H1 (cell line): Measurements from ENCODE around the gene AFAP1L1. TPM values are rescaled to one million over a fixed set of nuclear protein-coding genes. Genes with fewer than 3 reads are reported as not detected.

ENCODE experiments used
- BACH1 ChIP-seq: IDR thresholded peaks from 2 replicates; pipeline ENCODE4 v1.6.1; 2012; ENCODE audit warnings: low read length, improper control_type of control experiment
- GABPA ChIP-seq: IDR thresholded peaks from 2 replicates; pipeline ENCODE4 v1.6.1; 2011; ENCODE audit warnings: mild to moderate bottlenecking, low read length, moderate library complexity, borderline replicate concordance; ENCODE audit not compliant: insufficient read depth
- HDAC2 ChIP-seq, 2 experiments: fragments of 300-600 bp in 1 of 2; sonication (generic) in 1 of 2; IDR thresholded peaks; 2 replicates each; pipeline ENCODE4 v1.6.1; 2011 to 2012; ENCODE audit warnings: low read depth in 2 of 2, low read length in 2 of 2, mild to moderate bottlenecking in 2 of 2, moderate library complexity in 2 of 2, borderline replicate concordance in 1 of 2, inconsistent platforms in 1 of 2
- JUND ChIP-seq: IDR thresholded peaks from 2 replicates; pipeline ENCODE4 v1.6.1; 2011; ENCODE audit warnings: mild to moderate bottlenecking, improper control_type of control experiment, low read length
- SIN3A ChIP-seq, 2 experiments: IDR thresholded peaks in 1 of 2; conservative IDR thresholded peaks in 1 of 2; 2 replicates each; pipeline ENCODE4 v1.6.1; 2011 to 2012; ENCODE audit warnings: low read length in 2 of 2, improper control_type of control experiment in 1 of 2, low read depth in 1 of 2, mild to moderate bottlenecking in 1 of 2
- YY1 ChIP-seq: IDR thresholded peaks from 2 replicates; pipeline ENCODE4 v1.6.1; 2011; ENCODE audit warnings: low read depth, mild to moderate bottlenecking, low read length
- polyA plus RNA-seq, 7 experiments: library from polyadenylated mRNA; depleted of rRNA in 3 of 7; stranded (reverse) in 5 of 7; unstranded in 2 of 7; fragments of >200 nt in 5 of 7; fragments of 200-250 nt in 2 of 7; gene quantifications; 1 replicate in 5 of 7; 2 replicates in 1 of 7; 4 replicates in 1 of 7; pipeline versions ENCODE4 v1.2.1 to v1.2.3, GENCODE V29; 2011 to 2013; ENCODE audit warnings: missing spikeins in 2 of 7, mixed read lengths in 2 of 7
- total RNA-seq: library from RNA; stranded (reverse); fragmentation: NEBNext Ultra II Directional; extraction: Animal tissue kit (Norgen Biotek cat#: 25700); gene quantifications from 2 replicates; pipeline ENCODE4 v1.2.1, GENCODE V29; 2021
- TF ChIP-seq, protein P1 (sequence below): IDR thresholded peaks from 2 replicates; pipeline ENCODE4 v1.6.1; 2012; ENCODE audit warnings: low read length, inconsistent platforms

The AFAP1L1 gene
- total and polyA plus RNA-seq, 2 of the 8 experiments (the other 6 are each of a cell fraction or from before 2014, with no cell fraction given) = 0.79 to 4.7 TPM

DNA sequence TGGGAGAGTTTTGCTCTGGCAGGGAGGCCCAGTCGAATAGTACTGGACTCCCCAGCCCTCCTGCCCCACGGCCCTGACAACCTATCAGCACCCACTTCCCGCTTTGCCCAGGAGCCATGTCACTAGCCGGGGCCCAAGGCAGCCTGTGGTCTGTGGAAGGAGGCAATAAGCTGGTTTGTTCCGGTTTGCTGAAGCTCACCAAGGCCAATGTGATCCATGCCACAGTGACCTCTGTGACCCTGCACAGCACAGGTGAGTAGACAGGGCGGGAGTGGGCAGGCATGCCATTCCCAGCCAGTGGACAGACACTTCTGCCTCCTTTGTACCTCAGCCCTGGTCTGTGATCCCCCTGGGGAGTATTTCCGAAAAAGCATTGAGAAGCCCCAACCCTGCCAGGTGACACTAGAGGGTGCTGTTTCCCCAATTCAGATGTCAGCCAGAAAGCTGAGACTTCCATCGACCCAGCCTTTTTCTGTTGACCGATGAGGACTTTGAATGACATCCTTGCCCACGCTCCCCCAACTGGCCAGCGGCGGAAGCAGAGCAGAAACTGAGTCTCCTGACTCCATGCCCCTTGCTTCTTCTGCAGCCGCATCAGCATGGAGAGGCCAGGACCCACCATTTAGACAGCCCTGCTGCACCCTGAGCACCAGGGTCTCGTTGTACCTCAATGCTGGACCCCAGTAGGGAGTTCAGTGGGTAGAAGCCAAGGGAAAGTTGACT is 95.8 kb downstream of the AFAP1L1 start (continued):
- 0 out of 4 replicates have a peak, but pooled peaks have one; percentile 38 to 57 for TF ChIP-seq HDAC2 (IDR thresholded peaks at IDR 0.05; ENCODE audit: borderline replicate concordance in 1 of 2, low read depth in 2 of 2, low read length in 2 of 2)
- TF ChIP-seq SIN3A (conservative IDR thresholded peaks at IDR 0.05 in 1 of 2, IDR thresholded peaks at IDR 0.05 in 1 of 2; ENCODE audit: low read depth in 1 of 2, low read length in 2 of 2) = peak in 1 of 2 experiments; percentile 57; a peak in 1 of 4 replicates
- TF ChIP-seq BACH1 = no peak
- TF ChIP-seq YY1 = 0 out of 2 replicates have a peak, but pooled peaks have one; percentile 26
- TF ChIP-seq, protein P1, sequence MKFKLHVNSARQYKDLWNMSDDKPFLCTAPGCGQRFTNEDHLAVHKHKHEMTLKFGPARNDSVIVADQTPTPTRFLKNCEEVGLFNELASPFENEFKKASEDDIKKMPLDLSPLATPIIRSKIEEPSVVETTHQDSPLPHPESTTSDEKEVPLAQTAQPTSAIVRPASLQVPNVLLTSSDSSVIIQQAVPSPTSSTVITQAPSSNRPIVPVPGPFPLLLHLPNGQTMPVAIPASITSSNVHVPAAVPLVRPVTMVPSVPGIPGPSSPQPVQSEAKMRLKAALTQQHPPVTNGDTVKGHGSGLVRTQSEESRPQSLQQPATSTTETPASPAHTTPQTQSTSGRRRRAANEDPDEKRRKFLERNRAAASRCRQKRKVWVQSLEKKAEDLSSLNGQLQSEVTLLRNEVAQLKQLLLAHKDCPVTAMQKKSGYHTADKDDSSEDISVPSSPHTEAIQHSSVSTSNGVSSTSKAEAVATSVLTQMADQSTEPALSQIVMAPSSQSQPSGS = peak; percentile 41; the same call in 1 of the 2 replicates
- TF ChIP-seq GABPA = 0 out of 2 replicates have a peak, but pooled peaks have one; percentile 31
- TF ChIP-seq JUND = peak; percentile 40; the same call in 1 of the 2 replicates
